Fibroblast of the aortic adventitia (primary cell): Measurements from ENCODE around the gene CORO1C. TPM values are rescaled to one million over a fixed set of nuclear protein-coding genes. Genes with fewer than 3 reads are reported as not detected.
A peak's percentile ranks its signal among the peaks of the same experiment; 100 is the strongest.

ENCODE experiments used
- DNase-seq: peaks from one replicate; pipeline ENCODE4 v3.0.0-alpha.2; 2010; ENCODE audit warnings: low read depth
- H3K4me3 ChIP-seq: 2 replicates; pipeline ENCODE4 v1.5.1; 2011; ENCODE audit warnings: low read depth, mild to moderate bottlenecking, control low read depth, low read length, moderate library complexity
- CTCF ChIP-seq: IDR thresholded peaks from 2 replicates; pipeline ENCODE4 v1.5.1; 2011; ENCODE audit warnings: mild to moderate bottlenecking, low read length, control low read depth, inconsistent platforms; ENCODE audit not compliant: insufficient read depth
- total RNA-seq: library from RNA; depleted of rRNA; stranded (reverse); fragments of >200 nt; gene quantifications from 2 replicates; pipeline ENCODE4 v1.2.3, GENCODE V29; 2012; ENCODE audit warnings: low replicate concordance

CORO1C gene
- total RNA-seq, 1 donor, result 202 TPM

DNA sequence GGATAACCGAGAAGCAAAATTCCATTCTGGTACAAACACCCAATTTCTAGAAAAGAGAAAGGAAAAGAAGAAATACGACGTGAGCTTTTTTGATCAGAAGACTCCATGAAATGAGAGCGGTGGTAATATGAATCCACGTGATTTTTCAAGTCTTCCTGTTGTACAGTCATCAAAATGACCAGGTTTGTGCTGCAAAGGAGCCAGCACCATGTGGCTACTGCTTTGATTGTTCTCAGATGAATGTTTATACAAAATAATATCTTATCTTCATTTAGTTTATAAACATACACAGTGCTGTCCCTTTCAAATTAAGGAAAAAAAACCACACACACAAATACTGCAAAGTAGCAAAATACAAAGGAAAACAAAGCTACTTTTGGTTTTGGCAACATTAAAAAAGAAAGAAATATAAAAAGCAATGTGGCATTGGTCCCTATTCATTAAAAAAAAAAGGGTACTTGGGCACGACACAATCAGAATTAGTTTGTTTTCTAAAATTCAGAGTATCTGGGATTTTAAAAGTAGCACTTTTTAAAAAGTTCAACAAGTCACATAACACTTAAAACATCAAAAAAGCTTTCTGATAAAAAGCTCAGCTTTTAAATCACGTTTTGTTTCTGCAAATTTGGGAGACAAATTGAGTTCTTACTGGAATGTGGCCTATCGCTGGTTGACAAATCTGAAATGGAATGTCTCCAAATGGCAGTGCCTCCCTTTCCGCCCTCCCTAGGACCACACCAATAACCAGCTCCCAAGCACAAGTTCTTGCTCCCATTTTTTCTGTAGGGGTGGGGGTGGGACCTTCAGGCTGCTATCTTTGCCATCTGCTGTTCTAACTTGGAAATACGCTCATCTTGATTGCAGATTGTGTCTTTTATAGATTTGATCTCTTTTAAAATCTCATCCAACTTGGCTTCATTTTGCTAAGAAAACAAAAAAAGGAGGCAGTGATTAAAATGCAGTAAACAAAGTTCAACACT is 84.4 kb downstream of the CORO1C start:
- no peak for TF ChIP-seq CTCF
- no peak overlapping the region for H3K4me3 ChIP-seq
- peak; percentile 54 for DNase-seq

GRCh38 chr12:108645686-108646599 is 85.4 kb downstream of the CORO1C start:
- no peak for TF ChIP-seq CTCF
- DNase-seq, result no peak
- H3K4me3 ChIP-seq, result no peak overlapping the region

- no peak for DNase-seq
- no peak overlapping the region for H3K4me3 ChIP-seq
- no peak for TF ChIP-seq CTCF
These were observed 86.6 kb downstream of the CORO1C start for GRCh38 chr12:108644811-108645120.

DNA sequence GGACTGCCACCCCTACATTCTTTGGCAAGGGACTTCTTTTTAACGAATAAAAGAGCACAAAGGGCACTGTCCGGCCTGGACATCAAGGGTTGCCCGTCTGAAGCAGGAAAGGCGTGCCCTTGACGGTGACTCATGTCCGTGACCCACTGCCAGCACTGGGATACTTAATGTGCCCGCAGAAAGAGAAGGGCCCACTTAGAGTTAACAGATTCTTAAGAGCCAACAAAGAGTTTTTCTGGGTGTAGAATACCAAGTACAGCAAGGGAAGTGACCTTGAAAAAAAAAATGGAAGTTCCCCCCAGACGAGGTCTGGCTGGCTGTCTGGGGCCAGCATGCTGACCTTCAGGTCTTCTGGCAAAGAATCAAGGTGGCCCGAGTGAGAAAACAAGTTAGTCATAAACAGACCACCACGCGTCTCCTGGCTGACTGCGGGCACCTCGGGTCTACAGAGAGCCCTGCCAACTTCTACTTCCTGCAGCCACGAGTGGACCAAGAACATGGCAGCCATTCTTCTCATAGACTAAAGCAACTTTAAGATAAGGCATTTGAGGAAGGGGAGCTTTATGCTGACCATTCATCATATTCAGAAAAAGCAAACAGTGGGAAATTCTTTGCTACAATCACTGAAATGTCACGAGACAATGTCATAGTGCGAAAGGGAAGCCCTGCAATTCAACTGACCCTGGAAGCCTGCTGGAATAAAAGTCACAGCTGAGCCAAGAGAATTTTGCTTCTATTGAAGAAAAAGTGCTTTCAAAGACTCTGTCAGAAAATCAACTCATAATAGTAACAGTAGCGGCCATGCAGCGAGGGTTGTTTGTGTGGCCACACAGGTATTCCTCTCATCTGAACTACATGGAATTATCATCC is 87.1 kb downstream of the CORO1C start:
- no peak for TF ChIP-seq CTCF
- no peak for DNase-seq
- no peak overlapping the region for H3K4me3 ChIP-seq

- H3K4me3 ChIP-seq, result no peak overlapping the region
- TF ChIP-seq CTCF, result no peak
- DNase-seq, result no peak
These were observed 88.2 kb downstream of the CORO1C start for GRCh38 chr12:108642899-108643654.
